Activated CD8-positive, alpha-beta memory T cell treated with anti-CD3 and anti-CD28 coated beads for 4 hours (primary cell): Measurements from ENCODE around the gene ZSCAN21.
"Not testable (repeated sequence)": the region's sequence is repeated elsewhere in the genome, so short reads cannot be mapped to it uniquely, and the experiment has no call there.

Experiments used
- DNase-seq, 2 donors: peaks; one replicate each; pipeline ENCODE4 v3.0.0-alpha.2; 2020; ENCODE audit warnings: low read depth in 2 of 2

Gene ZSCAN21

GRCh38 chr7:100049441-100050291 is at the start of gene ZSCAN21:
TSS of gene ZSCAN21 (plus strand) at chr7:100049774. CDS start at chr7:100057007, 7,233 bp downstream.
- DNase-seq = peak; percentile 67 to 75

- no peak for DNase-seq
Measured at GRCh38 chr7:100000239-100000638, 49.3 kb upstream of the ZSCAN21 start.

GRCh38 chr7:100003711-100004661 is 45.6 kb upstream of the ZSCAN21 start:
- no peak for DNase-seq

- no peak for DNase-seq
Measured at GRCh38 chr7:100007887-100008286, 41.7 kb upstream of the ZSCAN21 start.

GRCh38 chr7:100008525-100008924 is 41.0 kb upstream of the ZSCAN21 start:
- DNase-seq = no peak

GRCh38 chr7:100009952-100010351 is 39.6 kb upstream of the ZSCAN21 start:
- DNase-seq = not testable (repeated sequence)

- DNase-seq = no peak
Measured at GRCh38 chr7:100010901-100011300, 38.7 kb upstream of the ZSCAN21 start.

GRCh38 chr7:100011516-100011915 is 38.1 kb upstream of the ZSCAN21 start:
- DNase-seq = no peak

GRCh38 chr7:100012385-100013327 is 36.9 kb upstream of the ZSCAN21 start:
- not testable (repeated sequence) for DNase-seq

GRCh38 chr7:100013328-100013676 is 36.3 kb upstream of the ZSCAN21 start:
- no peak for DNase-seq

- peak; percentile 68 to 76 for DNase-seq
Measured at GRCh38 chr7:100015232-100016214, 34.1 kb upstream of the ZSCAN21 start, which contains the start of gene ZKSCAN1. TSS of gene ZKSCAN1 (plus strand) at chr7:100015596. CDS start at chr7:100023507, 7,911 bp downstream.

GRCh38 chr7:100016215-100016901 is 33.2 kb upstream of the ZSCAN21 start:
- no peak for DNase-seq

- DNase-seq = no peak
Measured at GRCh38 chr7:100017300-100017699, 32.3 kb upstream of the ZSCAN21 start.

- DNase-seq = no peak
Measured at GRCh38 chr7:100017875-100018274, 31.7 kb upstream of the ZSCAN21 start.

- DNase-seq = no peak
Measured at GRCh38 chr7:100019908-100020307, 29.7 kb upstream of the ZSCAN21 start.

- no peak for DNase-seq
Measured at GRCh38 chr7:100021297-100021696, 28.3 kb upstream of the ZSCAN21 start.

- DNase-seq = no peak
Measured at GRCh38 chr7:100022621-100023020, 27.0 kb upstream of the ZSCAN21 start.

GRCh38 chr7:100023526-100023925 is 26.0 kb upstream of the ZSCAN21 start:
- DNase-seq = no peak

GRCh38 chr7:100024020-100024619 is 25.5 kb upstream of the ZSCAN21 start:
- no peak for DNase-seq
